Epithelial cell of proximal tubule (primary cell): ENCODE measurements around the gene ANXA11. TPM values are rescaled to one million over a fixed set of nuclear protein-coding genes. Genes with fewer than 3 reads are reported as not detected.

ENCODE experiments used
- DNase-seq: peaks from one replicate; pipeline ENCODE4 v3.0.0-alpha.2; 2011; ENCODE audit warnings: low read depth
- H3K4me3 ChIP-seq: 2 replicates; pipeline ENCODE4 v1.5.1; 2011; ENCODE audit warnings: low read depth, mild to moderate bottlenecking, low read length
- total RNA-seq: library from RNA; depleted of rRNA; stranded (reverse); fragments of >200 nt; gene quantifications from 2 replicates; pipeline ENCODE4 v1.2.3, GENCODE V29; 2015
- TF ChIP-seq, protein P1 (sequence below): conservative IDR thresholded peaks from 2 replicates; pipeline ENCODE4 v1.5.1; 2012; ENCODE audit warnings: low read depth, mild to moderate bottlenecking, low read length

Gene ANXA11
- total RNA-seq, 1 donor from 2014 or later: 153 TPM

GRCh38 chr10:80194373-80195045, 10.8 kb downstream of the ANXA11 start:
- no peak overlapping the region for H3K4me3 ChIP-seq
- TF ChIP-seq, protein P1, sequence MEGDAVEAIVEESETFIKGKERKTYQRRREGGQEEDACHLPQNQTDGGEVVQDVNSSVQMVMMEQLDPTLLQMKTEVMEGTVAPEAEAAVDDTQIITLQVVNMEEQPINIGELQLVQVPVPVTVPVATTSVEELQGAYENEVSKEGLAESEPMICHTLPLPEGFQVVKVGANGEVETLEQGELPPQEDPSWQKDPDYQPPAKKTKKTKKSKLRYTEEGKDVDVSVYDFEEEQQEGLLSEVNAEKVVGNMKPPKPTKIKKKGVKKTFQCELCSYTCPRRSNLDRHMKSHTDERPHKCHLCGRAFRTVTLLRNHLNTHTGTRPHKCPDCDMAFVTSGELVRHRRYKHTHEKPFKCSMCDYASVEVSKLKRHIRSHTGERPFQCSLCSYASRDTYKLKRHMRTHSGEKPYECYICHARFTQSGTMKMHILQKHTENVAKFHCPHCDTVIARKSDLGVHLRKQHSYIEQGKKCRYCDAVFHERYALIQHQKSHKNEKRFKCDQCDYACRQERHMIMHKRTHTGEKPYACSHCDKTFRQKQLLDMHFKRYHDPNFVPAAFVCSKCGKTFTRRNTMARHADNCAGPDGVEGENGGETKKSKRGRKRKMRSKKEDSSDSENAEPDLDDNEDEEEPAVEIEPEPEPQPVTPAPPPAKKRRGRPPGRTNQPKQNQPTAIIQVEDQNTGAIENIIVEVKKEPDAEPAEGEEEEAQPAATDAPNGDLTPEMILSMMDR: no peak
- DNase-seq: no peak

DNA sequence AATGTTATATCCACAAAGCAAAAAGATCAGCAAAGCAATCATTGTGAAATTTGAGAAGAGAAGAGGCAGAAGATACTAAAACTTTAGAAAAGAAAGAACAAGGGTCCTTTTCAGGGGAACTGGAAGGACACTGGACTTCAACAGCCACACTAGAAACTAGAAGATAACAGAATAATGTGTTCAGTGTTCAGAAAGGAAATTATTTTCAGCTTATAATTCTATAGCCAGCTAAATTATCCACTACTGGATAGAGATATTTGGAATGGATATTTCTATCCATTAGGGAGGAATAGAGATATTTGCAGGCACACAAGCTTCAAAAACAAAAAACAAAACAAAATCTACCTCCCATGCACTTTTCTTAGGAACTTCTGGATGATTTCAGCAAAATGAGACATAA, 12.8 kb downstream of the ANXA11 start:
- no peak overlapping the region for H3K4me3 ChIP-seq
- TF ChIP-seq, protein P1: no peak
- no peak for DNase-seq

- no peak for DNase-seq
- H3K4me3 ChIP-seq: no peak overlapping the region
- TF ChIP-seq, protein P1: no peak
Measured at GRCh38 chr10:80191589-80192270, 13.6 kb downstream of the ANXA11 start.

DNA sequence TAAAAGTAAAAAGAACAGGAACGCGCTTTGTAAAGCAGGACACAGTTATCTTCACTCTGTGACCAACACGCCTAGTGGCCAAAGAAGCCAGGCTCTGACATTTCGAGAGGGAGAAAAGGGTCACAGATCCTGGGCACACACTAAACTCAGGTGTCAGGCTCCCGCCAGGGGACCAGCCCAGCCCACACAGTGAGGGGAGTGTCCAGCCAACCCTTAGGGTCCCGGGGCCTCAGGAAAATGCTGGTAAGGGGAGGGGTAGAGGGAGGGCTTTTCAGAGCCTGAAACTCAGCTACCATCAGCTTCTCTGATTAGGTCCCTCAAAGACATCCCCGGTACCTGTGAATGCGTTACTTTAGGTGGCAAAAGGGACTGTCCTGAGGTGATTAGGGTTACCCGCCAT, 16.6 kb downstream of the ANXA11 start:
- H3K4me3 ChIP-seq: no peak overlapping the region
- DNase-seq: no peak
- TF ChIP-seq, protein P1: no peak

GRCh38 chr10:80187465-80188409, 17.6 kb downstream of the ANXA11 start:
- H3K4me3 ChIP-seq: no peak overlapping the region
- DNase-seq: no peak
- TF ChIP-seq, protein P1: no peak

DNA sequence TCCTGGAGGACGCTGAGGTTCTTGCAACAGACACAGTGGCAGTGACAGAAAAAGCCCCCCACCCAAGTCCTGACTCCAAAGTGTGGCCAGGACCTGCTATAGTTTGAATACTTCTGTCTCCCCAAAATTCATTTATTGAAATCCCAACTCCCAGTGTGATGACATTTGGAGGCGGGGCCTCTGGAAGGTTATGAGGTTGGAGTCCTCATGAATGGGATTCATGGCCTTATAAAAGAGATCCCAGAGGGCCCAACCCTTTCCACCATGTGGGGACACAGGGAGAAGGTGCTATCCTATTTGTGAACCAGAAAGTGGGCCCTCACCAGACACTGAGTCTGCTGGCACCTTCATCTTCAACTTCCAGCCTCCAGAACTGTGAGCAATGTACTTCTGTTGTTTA, 18.3 kb downstream of the ANXA11 start:
- no peak overlapping the region for H3K4me3 ChIP-seq
- no peak for DNase-seq
- TF ChIP-seq, protein P1: no peak
